ENCODE measurements around the gene SMNDC1.

The SMNDC1 gene

DNA sequence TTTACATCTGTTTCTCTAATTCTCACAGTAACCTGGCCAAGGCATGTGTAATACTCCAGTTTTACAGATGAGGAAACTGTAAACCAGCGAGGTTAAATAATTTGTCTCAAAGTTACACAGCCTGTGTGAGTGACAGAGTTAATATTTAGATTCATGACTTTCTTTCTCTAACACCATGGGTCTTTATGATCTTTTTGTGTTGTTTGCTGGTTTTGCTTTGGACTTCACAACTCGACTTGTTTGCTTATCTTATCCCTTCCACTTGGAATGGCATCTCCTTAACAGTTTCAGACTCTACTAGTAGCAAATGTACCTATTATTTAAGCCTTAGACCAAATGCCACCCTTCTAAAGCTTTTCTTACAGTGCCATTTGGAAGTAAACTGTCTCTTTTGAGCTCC is 62.9 kb downstream of the SMNDC1 start:
- DNase-seq (ENCODE audit: low read depth) = no peak
- no peak for TF ChIP-seq CTCF (IDR thresholded peaks at IDR 0.05; ENCODE audit: insufficient read depth, low read depth, low read length, missing control alignments)
- H3K4me3 ChIP-seq (ENCODE audit: low read depth, low read length) = no peak overlapping the region

DNA sequence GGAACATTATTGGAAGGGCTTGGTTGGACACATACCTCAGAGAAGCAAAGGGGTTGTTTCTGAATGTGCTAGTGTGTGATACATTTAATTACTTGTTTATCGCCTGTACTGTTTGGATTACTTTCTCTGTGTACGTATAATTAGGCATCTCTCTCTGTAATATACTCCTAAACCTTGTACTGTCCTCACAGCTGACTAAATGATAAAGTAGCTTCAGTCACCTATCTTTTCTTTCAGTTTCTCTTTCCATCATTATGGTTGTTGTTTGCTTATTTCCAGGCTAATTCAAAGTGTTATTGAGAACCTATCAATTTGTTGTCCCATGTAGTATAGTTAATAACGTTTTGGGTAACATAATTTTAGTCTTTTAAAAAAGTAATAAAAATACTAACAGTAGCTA is 63.3 kb downstream of the SMNDC1 start:
- no peak for TF ChIP-seq CTCF (IDR thresholded peaks at IDR 0.05; ENCODE audit: insufficient read depth, low read depth, low read length, missing control alignments)
- DNase-seq (ENCODE audit: low read depth) = no peak
- H3K4me3 ChIP-seq (ENCODE audit: low read depth, low read length) = no peak overlapping the region
